GM12865 (cell line): ENCODE results near the gene ACVR2A.

Experiments
- DNase-seq: peaks from one replicate; pipeline ENCODE4 v3.0.0; 2010; ENCODE audit warnings: low read depth
- H3K4me3 ChIP-seq: 2 replicates; pipeline ENCODE4 v1.5.1; 2011; ENCODE audit warnings: mild to moderate bottlenecking, low read depth, low read length, control low read depth
- TF ChIP-seq, protein P1 (sequence below): IDR thresholded peaks from 2 replicates; pipeline ENCODE4 v1.5.1; 2011; ENCODE audit warnings: low read length, control low read depth, low read depth, inconsistent platforms; ENCODE audit not compliant: insufficient read depth; ENCODE audit errors: missing control alignments

ACVR2A gene

DNA sequence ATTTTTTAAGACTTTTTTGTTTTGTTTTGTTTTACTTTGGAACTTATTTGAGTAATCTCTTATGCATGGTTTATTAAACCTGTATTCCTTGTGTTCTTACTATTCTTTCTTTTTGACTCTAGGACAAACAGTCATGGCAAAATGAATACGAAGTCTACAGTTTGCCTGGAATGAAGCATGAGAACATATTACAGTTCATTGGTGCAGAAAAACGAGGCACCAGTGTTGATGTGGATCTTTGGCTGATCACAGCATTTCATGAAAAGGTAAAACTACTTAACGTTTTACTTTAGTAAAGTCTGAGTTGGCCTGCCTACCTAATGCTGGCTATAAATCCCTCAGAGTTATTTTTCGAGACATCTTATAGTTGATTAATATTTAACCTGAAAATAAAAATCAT is 72.3 kb downstream of the ACVR2A start:
- DNase-seq: no peak
- TF ChIP-seq, protein P1, sequence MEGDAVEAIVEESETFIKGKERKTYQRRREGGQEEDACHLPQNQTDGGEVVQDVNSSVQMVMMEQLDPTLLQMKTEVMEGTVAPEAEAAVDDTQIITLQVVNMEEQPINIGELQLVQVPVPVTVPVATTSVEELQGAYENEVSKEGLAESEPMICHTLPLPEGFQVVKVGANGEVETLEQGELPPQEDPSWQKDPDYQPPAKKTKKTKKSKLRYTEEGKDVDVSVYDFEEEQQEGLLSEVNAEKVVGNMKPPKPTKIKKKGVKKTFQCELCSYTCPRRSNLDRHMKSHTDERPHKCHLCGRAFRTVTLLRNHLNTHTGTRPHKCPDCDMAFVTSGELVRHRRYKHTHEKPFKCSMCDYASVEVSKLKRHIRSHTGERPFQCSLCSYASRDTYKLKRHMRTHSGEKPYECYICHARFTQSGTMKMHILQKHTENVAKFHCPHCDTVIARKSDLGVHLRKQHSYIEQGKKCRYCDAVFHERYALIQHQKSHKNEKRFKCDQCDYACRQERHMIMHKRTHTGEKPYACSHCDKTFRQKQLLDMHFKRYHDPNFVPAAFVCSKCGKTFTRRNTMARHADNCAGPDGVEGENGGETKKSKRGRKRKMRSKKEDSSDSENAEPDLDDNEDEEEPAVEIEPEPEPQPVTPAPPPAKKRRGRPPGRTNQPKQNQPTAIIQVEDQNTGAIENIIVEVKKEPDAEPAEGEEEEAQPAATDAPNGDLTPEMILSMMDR: no peak
- no peak overlapping the region for H3K4me3 ChIP-seq

DNA sequence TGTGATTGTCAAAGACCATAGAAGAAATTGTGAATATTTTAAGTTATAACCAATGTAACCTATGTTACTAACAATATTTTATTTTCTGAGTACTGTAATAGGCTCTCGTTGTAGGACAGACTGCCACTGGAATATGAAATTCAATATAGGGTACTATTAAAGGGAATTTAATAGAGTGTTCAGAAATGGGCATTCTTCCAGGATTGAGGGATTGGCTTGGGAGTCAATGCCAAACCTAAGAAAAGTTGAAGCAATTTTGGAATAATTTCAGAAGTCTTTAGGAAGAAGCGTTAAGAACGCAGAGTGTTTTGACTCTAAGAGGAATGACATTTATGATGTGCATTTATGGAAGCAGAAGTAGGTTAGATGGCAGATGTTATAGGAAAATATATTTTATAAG is 79.0 kb downstream of the ACVR2A start:
- TF ChIP-seq, protein P1: no peak
- DNase-seq: no peak
- no peak overlapping the region for H3K4me3 ChIP-seq

DNA sequence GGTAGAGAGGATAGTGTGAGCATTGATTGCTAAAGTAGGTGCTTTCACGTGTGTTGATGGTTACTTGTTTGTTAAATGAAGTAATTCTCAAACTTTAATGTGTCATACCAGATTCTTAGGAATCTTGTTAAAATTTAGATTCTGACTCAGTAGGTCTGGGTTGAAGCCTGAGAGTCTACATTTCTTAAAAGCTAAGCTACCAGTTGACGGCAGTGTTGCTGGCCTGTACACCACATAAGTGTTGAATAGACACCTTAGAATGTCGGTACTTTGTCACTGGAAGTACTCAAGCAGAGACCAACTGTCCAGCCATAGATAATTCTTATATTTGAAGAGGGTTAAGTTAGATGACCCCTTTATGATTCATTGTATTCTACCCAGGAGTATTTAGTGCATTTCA is 79.8 kb downstream of the ACVR2A start:
- H3K4me3 ChIP-seq: no peak overlapping the region
- TF ChIP-seq, protein P1: no peak
- no peak for DNase-seq

DNA sequence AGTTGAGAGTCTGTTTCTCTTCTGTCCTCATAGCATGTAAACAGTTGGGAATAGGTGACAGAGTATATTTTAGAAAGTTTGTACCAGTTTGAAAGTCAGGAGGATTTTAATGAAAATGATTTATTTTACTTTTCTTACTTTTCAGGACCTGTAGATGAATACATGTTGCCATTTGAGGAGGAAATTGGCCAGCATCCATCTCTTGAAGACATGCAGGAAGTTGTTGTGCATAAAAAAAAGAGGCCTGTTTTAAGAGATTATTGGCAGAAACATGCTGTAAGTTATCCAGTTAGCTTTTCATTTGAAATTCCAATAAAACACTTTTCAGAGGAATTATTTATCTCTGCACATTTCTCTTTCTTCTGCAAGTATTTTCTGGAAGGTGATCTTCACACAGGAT is 81.1 kb downstream of the ACVR2A start:
- DNase-seq: no peak
- no peak overlapping the region for H3K4me3 ChIP-seq
- TF ChIP-seq, protein P1: no peak

DNA sequence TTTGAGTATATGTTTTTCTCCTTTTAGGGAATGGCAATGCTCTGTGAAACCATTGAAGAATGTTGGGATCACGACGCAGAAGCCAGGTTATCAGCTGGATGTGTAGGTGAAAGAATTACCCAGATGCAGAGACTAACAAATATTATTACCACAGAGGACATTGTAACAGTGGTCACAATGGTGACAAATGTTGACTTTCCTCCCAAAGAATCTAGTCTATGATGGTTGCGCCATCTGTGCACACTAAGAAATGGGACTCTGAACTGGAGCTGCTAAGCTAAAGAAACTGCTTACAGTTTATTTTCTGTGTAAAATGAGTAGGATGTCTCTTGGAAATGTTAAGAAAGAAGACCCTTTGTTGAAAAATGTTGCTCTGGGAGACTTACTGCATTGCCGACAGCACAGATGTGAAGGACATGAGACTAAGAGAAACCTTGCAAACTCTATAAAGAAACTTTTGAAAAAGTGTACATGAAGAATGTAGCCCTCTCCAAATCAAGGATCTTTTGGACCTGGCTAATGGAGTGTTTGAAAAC is 82.3 kb downstream of the ACVR2A start:
- no peak for DNase-seq
- H3K4me3 ChIP-seq: no peak overlapping the region
- TF ChIP-seq, protein P1: no peak

DNA sequence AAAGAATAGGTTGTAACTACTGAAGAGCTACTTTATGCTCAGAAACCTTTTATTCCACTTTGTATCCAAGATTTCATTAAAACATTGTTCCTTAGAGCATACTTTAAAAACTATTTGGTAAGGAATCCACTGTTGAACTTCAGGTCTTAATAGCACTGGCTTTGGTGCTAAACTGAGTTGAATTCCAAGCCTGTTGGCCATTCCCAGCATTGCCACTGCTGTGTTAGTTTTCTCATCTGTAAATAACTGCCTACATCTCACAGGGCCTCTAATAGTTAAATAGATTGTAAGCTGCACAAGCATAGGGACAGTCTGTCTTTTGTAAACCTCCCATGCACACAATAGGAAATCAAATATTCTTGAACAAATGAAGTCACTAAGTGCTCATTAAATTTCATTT is 89.1 kb downstream of the ACVR2A start:
- DNase-seq: no peak
- TF ChIP-seq, protein P1: no peak
- no peak overlapping the region for H3K4me3 ChIP-seq

DNA sequence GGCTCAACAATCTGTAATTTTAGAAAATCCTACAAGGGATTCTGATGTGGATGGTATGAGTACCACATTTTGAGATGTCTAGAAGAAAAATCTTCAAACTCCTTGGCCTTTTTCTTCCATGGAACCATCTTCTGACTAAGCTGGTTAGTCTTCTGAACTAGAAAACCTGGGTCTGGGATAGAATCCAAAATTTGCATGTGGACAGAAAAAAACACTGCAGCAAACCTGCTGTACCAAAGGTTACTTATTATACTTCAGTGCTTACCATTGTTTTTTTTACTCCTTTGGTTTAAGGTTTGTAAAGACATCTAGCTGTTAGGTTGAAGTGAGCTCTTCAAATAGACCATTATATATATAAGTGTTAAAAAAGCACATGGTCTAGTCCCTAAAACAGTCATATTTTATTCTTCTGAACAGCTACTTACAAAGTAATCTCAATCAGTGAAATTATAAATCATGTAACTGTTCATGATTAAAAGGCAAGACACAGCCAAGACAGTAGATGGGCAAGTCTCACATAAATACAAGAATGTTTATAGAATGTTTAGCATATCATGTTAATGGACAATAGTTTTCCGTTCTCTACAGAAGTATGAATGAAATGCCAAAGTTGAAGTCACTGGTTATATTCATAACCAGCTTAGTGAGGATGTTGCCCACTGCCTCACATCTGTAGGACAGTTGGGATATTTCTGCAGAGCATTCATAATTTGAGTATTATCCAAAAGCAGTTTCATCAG is 90.2 kb downstream of the ACVR2A start:
- H3K4me3 ChIP-seq: no peak overlapping the region
- TF ChIP-seq, protein P1: no peak
- DNase-seq: no peak
